ENCODE data around the gene SLC26A2. TPM values are rescaled to one million over a fixed set of nuclear protein-coding genes. Genes with fewer than 3 reads are reported as not detected.

The SLC26A2 gene
- total RNA-seq, 2 experiments from 2014 or later: 8.6 to 9.7 TPM

DNA sequence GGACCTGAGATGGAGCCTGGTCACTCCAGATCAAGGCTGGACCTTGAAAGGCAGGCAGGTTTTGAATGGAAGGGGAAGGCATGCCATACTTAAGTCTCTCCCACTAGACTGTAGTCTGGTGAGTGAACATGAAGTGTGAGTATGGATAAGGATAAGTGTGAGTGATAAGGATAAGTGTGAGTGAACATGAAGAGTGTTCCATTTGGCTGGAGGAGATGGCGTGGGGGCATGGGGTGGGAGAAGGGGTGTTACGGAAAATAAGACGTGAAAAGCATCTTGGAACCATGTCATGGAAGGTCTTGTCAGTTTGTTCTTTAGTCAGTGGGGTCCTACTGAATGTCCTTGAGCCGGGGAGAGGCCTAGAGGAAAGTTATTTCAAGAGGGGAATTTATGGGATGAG lies 72.8 kb downstream of the SLC26A2 start:
- H3K9me3 Mint-ChIP-seq: no peaks in the 10 kb centered on the region
- no peaks in the 10 kb centered on the region for H3K27me3 Mint-ChIP-seq
- no peak overlapping the region for H3K4me3 Mint-ChIP-seq
- ATAC-seq (ENCODE audit: low read depth) (no peak), DNase-seq (no peak)
- H3K36me3 Mint-ChIP-seq: peaks cover 34% of the 10 kb centered on the region
- POLR2A ChIA-PET: no interaction called here
- no peak overlapping the region for H3K27ac Mint-ChIP-seq
- H3K4me1 Mint-ChIP-seq: no peaks in the 10 kb centered on the region

DNA sequence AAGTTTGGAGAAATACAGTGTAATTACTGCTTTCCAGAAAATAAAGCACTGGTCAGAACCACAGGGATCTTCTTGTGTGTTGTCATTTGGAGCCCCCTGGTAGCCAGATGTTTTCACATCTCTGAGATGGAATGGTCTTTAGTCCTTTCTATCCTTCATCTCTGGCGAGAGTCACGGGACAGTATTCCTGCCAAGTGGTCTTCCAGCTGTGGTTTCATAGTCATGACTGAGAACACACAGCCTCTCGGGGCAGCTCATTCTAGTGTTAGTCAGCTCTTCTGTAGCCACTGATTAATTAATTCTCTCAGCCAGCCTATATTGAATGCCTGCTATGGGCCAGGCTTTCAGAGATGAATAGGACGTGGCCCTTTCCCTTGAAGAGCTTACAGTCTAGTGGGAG lies 74.1 kb downstream of the SLC26A2 start:
- Mint-ChIP-seq H3K27ac (no peak overlapping the region), H3K36me3 (peaks cover 35% of the 10 kb centered on the region), H3K27me3 (no peaks in the 10 kb centered on the region), H3K9me3 (no peaks in the 10 kb centered on the region), H3K4me1 (no peaks in the 10 kb centered on the region), H3K4me3 (no peak overlapping the region)
- no peak for DNase-seq
- ATAC-seq (ENCODE audit: low read depth): no peak
- POLR2A ChIA-PET: no interaction called here

DNA sequence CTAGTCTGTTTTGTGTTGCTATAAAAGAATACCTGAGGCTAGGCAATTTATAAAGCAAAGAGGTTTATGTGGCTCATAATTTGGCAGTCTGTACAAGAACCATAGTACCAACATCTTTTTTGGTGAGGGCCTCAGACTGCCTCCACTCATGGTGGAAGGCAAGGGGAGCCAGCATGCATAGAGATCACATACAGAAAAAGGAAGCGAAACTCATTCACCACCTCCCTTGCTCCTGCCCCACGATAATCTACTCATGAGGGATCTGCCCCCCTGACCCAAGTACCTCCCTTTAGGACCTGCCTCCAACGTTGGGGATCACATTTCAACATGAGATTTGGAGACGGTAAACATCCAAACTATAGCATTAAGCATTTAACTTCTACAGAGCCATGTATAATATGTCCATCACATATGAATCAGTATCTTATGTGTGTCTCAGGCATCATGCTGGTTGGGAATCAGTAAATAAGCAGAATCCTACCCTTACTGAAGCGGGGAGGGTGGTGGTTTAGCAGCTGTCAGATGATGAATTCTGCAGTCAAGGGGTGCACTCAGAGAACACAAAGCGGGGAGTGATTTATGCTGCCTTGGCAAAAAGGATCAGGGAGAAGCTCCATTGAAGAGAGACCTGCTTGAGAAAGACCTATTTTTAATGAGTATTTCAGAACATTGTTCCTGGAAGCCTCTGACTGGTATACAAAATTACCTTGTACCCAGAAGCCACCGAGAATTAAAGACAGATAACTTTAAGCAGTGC lies 74.8 kb downstream of the SLC26A2 start:
- no peak for DNase-seq
- no peaks in the 10 kb centered on the region for H3K9me3 Mint-ChIP-seq
- H3K36me3 Mint-ChIP-seq: peaks cover 36% of the 10 kb centered on the region
- H3K27ac Mint-ChIP-seq: no peak overlapping the region
- ATAC-seq (ENCODE audit: low read depth): no peak
- POLR2A ChIA-PET: no interaction called here
- H3K4me3 Mint-ChIP-seq: no peak overlapping the region
- peaks cover 1% of the 10 kb centered on the region for H3K4me1 Mint-ChIP-seq
- H3K27me3 Mint-ChIP-seq: no peaks in the 10 kb centered on the region

DNA sequence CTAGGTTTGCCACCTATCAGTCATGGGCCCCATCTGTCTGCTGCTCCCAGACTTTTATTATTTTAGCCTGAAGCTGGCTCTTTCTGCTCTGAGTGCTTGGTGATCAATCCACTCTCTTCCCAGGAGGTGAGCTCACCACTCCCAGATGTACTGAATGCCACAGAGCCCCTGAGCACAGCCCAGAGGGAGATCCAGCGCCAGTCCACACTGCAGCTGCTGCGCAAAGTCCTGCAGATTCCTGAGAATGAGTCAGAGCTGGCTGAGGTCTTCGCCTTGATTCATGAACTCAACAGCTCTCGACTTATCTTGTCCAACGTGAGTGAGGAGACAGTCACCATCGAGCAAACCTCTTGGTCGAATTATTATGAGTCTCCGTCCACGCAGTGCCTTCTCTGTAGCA lies 76.0 kb downstream of the SLC26A2 start:
- Mint-ChIP-seq H3K27me3 (no peaks in the 10 kb centered on the region), H3K4me3 (no peak overlapping the region), H3K9me3 (no peaks in the 10 kb centered on the region), H3K27ac (no peak overlapping the region), H3K4me1 (peaks cover 1% of the 10 kb centered on the region), H3K36me3 (peaks cover 41% of the 10 kb centered on the region)
- no peak for DNase-seq
- POLR2A ChIA-PET: no interaction called here
- no peak for ATAC-seq (ENCODE audit: low read depth)

Other genes with a start within 250 kb of the SLC26A2 start
- 1 to 10 TPM; 6.4 to 8.1 TPM for gene PPARGC1B, start 230.4 kb upstream of the SLC26A2 start, total RNA-seq
- not detected for gene PDE6A, start 16.0 kb upstream of the SLC26A2 start, total RNA-seq
- gene TIGD6, start 39.9 kb downstream of the SLC26A2 start, total RNA-seq: 1 to 10 TPM; 2.6 to 3.4 TPM
- 10 to 100 TPM; 36.3 to 41.3 TPM for gene HMGXB3, start 40.0 kb downstream of the SLC26A2 start, total RNA-seq
- 1 to 10 TPM; 3.4 to 3.6 TPM for gene CSF1R, start 125.8 kb downstream of the SLC26A2 start, total RNA-seq
- gene PDGFRB, start 195.1 kb downstream of the SLC26A2 start, total RNA-seq: 10 to 100 TPM; 33.4 to 41.5 TPM
- gene CDX1, start 206.0 kb downstream of the SLC26A2 start, total RNA-seq: not detected
- gene SLC6A7, start 229.3 kb downstream of the SLC26A2 start, total RNA-seq: not detected